ENCODE measurements around the gene FAM177B. TPM values are rescaled to one million over a fixed set of nuclear protein-coding genes. Genes with fewer than 3 reads are reported as not detected.

Gene FAM177B
- total RNA-seq, 2 donors from 2014 or later: 8.5 to 19.5 TPM

DNA sequence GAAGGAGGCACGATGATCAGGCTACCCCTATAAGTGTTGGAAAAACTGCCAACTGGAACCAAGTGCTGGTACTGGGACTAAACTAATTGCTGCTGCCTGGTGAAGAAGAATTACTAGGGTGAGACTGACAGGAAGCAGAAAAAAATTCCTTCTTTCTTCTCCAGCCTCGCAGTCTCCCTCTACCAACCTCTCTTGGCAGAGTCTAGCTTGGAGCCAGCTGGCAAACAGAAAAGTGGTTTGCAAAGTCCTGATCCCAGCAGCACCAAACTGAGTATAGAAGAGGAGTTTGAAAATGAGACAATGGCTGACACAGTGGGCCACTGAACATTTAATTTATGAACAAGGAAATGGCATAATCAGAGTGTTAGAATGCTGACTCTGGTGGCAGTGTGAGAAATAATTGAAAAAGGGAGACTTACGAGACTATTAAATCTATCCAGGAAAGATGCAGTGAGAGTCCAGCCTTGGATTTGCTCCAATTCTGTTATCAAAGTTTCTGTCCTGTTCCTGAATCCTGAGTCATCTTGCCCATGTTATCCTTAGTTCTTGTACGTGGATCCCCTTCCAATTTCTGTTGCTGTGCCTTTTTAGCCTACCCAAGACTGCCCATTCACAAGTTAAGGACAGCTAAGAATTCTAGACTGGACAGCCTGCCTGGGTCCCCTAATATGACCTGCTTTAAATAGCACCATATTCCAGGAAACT, 54.2 kb downstream of the FAM177B start:
- H3K27me3 ChIP-seq: no peaks in the 10 kb centered on the region
- H3K4me3 ChIP-seq: no peak overlapping the region
- TF ChIP-seq, protein P1, sequence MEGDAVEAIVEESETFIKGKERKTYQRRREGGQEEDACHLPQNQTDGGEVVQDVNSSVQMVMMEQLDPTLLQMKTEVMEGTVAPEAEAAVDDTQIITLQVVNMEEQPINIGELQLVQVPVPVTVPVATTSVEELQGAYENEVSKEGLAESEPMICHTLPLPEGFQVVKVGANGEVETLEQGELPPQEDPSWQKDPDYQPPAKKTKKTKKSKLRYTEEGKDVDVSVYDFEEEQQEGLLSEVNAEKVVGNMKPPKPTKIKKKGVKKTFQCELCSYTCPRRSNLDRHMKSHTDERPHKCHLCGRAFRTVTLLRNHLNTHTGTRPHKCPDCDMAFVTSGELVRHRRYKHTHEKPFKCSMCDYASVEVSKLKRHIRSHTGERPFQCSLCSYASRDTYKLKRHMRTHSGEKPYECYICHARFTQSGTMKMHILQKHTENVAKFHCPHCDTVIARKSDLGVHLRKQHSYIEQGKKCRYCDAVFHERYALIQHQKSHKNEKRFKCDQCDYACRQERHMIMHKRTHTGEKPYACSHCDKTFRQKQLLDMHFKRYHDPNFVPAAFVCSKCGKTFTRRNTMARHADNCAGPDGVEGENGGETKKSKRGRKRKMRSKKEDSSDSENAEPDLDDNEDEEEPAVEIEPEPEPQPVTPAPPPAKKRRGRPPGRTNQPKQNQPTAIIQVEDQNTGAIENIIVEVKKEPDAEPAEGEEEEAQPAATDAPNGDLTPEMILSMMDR (IDR thresholded peaks at IDR 0.05): no peak
- H3K36me3 ChIP-seq: no peaks in the 10 kb centered on the region
- no peaks in the 10 kb centered on the region for H3K4me1 ChIP-seq
- H3K9ac ChIP-seq (ENCODE audit: low read depth in 2 of 2, low read length in 2 of 2): no peak overlapping the region
- H3K27ac ChIP-seq: no peak overlapping the region
- no peaks in the 10 kb centered on the region for H3K9me3 ChIP-seq
- intact Hi-C loops (cut with DNase I): loop anchor here (1.0 to 10.0 kb wide), 2 partner anchors 214 to 290 kb away; no protein-coding TSS in a partner anchor
- DNase-seq: no peak

DNA sequence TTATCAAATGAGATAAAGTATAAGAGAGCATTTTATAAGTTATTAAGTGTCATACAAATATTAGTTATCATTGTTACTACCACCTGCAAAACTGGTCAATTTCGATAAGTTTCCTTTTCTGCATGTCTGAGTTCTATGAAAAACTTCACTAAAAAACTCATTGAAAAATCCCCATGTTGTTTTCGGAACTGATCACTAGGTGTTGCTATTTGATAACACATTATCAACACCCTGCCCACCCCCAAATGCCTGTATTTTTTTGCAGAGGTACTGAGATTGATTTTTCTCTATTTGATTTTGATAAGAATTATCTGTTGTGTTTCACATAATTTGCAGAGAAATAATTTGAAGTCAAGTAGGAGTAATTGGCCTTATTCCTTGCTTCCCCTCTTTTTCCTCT, 55.7 kb downstream of the FAM177B start:
- Histone ChIP-seq H3K27ac (no peak overlapping the region), H3K9me3 (no peaks in the 10 kb centered on the region), H3K4me1 (no peaks in the 10 kb centered on the region), H3K27me3 (no peaks in the 10 kb centered on the region), H3K36me3 (no peaks in the 10 kb centered on the region), H3K4me3 (no peak overlapping the region), H3K9ac (ENCODE audit: low read depth in 2 of 2, low read length in 2 of 2) (no peak overlapping the region)
- DNase-seq: no peak
- TF ChIP-seq, protein P1 (IDR thresholded peaks at IDR 0.05): peak; percentile 37
- intact Hi-C loops (cut with DNase I): loop anchor here (10.0 kb wide), 1 partner anchor 212 kb away; no protein-coding TSS in a partner anchor

DNA sequence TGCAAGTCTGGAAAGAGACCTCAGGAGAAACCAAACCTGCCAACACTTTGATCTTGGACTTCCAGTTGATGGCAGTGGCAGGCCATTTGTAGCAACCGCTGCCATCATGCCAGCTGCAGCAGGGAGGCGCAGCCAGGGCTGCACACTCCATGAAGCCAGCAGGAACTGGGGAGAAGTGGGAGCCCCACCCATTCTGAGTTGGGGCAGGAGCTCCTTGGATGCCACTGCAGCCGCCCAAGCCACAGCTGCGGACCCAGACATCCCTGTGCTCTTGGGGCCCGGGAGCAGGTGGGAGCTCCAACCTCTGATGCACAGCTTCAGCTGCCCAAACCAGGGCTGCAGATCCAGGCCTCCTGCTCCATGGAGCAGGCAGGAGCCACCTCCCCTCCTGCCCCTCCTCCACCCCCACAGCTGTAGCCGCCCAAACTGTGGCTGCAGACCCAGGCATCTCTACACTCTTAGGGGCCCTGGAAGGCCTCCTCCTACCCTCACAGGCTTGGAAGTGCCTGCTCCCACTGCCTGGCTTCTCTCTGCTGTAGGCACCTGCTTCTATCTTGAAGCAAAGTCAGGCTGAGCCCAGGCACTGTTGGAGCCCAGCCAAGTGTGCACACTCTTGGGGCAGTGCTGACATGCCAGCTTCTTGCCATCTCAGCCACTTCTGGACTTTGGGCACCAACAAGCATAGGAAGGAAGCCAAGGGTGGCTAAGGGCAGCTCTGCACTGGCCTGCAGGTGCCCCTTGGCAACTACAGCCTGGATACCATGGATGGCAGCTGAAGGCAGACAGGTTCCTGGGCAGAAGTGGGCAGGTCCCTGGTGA, 57.9 kb downstream of the FAM177B start:
- H3K36me3 ChIP-seq: no peaks in the 10 kb centered on the region
- H3K27ac ChIP-seq: no peak overlapping the region
- no peaks in the 10 kb centered on the region for H3K4me1 ChIP-seq
- intact Hi-C loops (cut with DNase I): loop anchor here (10.0 kb wide), 1 partner anchor 210 kb away; no protein-coding TSS in a partner anchor
- no peak overlapping the region for H3K4me3 ChIP-seq
- no peak overlapping the region for H3K9ac ChIP-seq (ENCODE audit: low read depth in 2 of 2, low read length in 2 of 2)
- no peaks in the 10 kb centered on the region for H3K9me3 ChIP-seq
- TF ChIP-seq, protein P1 (IDR thresholded peaks at IDR 0.05): no peak
- H3K27me3 ChIP-seq: no peaks in the 10 kb centered on the region
- no peak for DNase-seq

DNA sequence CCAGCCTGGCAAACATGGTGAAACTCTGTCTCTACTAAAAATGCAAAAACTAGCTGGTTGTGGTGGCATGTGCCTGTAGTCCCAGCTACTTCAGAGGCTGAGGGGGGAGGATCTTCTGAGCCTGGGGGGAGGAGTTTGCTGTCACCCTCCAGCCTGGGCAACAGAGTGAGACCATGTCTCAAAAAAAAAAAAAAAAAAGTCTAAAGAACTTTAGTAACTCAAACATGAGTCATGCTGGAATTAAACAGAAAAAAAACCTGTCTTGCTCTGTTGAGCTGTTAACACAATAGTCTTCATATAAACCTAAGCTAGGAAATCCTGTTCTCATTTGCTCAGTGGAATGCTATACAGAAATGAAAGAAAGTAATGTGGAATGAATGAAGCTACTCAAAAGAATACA, 61.1 kb downstream of the FAM177B start:
- Histone ChIP-seq H3K9me3 (no peaks in the 10 kb centered on the region), H3K27ac (no peak overlapping the region), H3K36me3 (no peaks in the 10 kb centered on the region), H3K4me1 (no peaks in the 10 kb centered on the region), H3K4me3 (no peak overlapping the region), H3K9ac (ENCODE audit: low read depth in 2 of 2, low read length in 2 of 2) (no peak overlapping the region), H3K27me3 (no peaks in the 10 kb centered on the region)
- no peak for DNase-seq
- TF ChIP-seq, protein P1 (IDR thresholded peaks at IDR 0.05): no peak
- intact Hi-C loops (cut with DNase I): loop anchor here (10.0 kb wide), 1 partner anchor 207 kb away; no protein-coding TSS in a partner anchor

DNA sequence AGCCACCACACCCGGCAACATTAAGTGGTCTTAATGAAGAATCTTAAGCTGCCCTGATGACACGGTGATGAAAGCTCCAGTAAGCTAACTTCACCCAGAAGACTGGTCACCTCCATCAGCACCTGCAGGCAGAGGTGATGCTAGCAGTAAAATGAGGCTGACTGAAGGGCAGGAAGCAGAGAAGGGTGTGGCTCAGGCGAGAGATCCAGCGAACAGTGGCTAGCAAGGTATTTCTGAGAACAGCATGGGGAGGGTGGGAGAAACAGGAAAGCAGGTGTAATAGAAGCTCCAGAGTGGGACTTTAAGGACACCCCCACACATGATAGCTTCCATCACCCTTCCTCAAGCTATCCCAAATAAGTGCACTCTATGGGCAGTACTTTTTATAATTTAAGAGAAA, 62.0 kb downstream of the FAM177B start:
- no peak for DNase-seq
- H3K27ac ChIP-seq: no peak overlapping the region
- TF ChIP-seq, protein P1 (IDR thresholded peaks at IDR 0.05): no peak
- intact Hi-C loops (cut with DNase I): loop anchor here (10.0 kb wide), 1 partner anchor 206 kb away; no protein-coding TSS in a partner anchor
- H3K4me1 ChIP-seq: no peaks in the 10 kb centered on the region
- no peaks in the 10 kb centered on the region for H3K27me3 ChIP-seq
- H3K9ac ChIP-seq (ENCODE audit: low read depth in 2 of 2, low read length in 2 of 2): no peak overlapping the region
- no peaks in the 10 kb centered on the region for H3K9me3 ChIP-seq
- no peaks in the 10 kb centered on the region for H3K36me3 ChIP-seq
- H3K4me3 ChIP-seq: no peak overlapping the region

Other genes starting within 250 kb of the FAM177B start
- under 1 TPM; 0.22 to 0.45 TPM for gene HHIPL2, start 189.1 kb upstream of the FAM177B start, total RNA-seq
- 1 to 10 TPM; 5.1 to 5.6 TPM for gene TAF1A, start 147.3 kb upstream of the FAM177B start, total RNA-seq
- gene MIA3, start 119.1 kb upstream of the FAM177B start, total RNA-seq: 10 to 100 TPM; 63.5 to 92.4 TPM
- 10 to 100 TPM; 36.0 to 44.1 TPM for gene AIDA, start 24.7 kb upstream of the FAM177B start, total RNA-seq
- 10 to 100 TPM; 56.8 to 79.8 TPM for gene BROX, start 24.6 kb upstream of the FAM177B start, total RNA-seq
- gene DISP1, start 77.8 kb downstream of the FAM177B start, total RNA-seq: 1 to 10 TPM; 2.5 to 2.9 TPM